Thoracic aorta (tissue), 2 donors: ENCODE data around the gene TOR2A. TPM values are rescaled to one million over a fixed set of nuclear protein-coding genes. Genes with fewer than 3 reads are reported as not detected.

Source experiments
- ATAC-seq: fragments of 150-250 bp; one replicate; pipeline ENCODE4 v1.8.0; 2017; ENCODE audit warnings: low read depth; ENCODE audit not compliant: insufficient number of reproducible peaks, low FRiP score
- DNase-seq: peaks from one replicate; pipeline ENCODE4 v3.0.0-alpha.2; 2020; ENCODE audit warnings: low spot score
- H3K27ac ChIP-seq, 2 donors: fragments of 200-600 bp; sonication (generic); 1 replicate in 1 of 2; 2 replicates in 1 of 2; pipeline ENCODE4 v1.5.1; 2016; ENCODE audit warnings: mild to moderate bottlenecking in 2 of 2, moderate library complexity in 2 of 2
- H3K27me3 ChIP-seq: fragments of 200-600 bp; sonication (generic); replicated peaks from 2 replicates; pipeline ENCODE4 v1.6.0; 2016; ENCODE audit warnings: mild to moderate bottlenecking; ENCODE audit not compliant: insufficient read depth
- H3K36me3 ChIP-seq: fragments of 200-600 bp; sonication (generic); one replicate; pipeline ENCODE4 v1.5.1; 2016
- H3K4me1 ChIP-seq, 2 donors: fragments of 200-600 bp; sonication (generic); 1 replicate in 1 of 2; 2 replicates in 1 of 2; pipeline versions ENCODE4 v1.5.1 to v1.6.0; 2016; ENCODE audit warnings: low read depth in 2 of 2, mild to moderate bottlenecking in 1 of 2; ENCODE audit not compliant: control insufficient read depth in 1 of 2
- H3K4me3 ChIP-seq: fragments of 200-600 bp; sonication (generic); 2 replicates; pipeline ENCODE4 v1.5.1; 2016; ENCODE audit warnings: mild to moderate bottlenecking
- H3K9me3 ChIP-seq: fragments of 200-600 bp; sonication (generic); 2 replicates; pipeline ENCODE4 v1.5.1; 2016
- CTCF ChIP-seq: fragments of 200-600 bp; sonication (generic); IDR thresholded peaks from one replicate; pipeline ENCODE4 v1.5.1; 2019; ENCODE audit warnings: antibody characterized with exemption
- total RNA-seq, 2 donors: library from RNA; depleted of rRNA; stranded (reverse); fragments of >200 nt; gene quantifications; one replicate each; pipeline versions ENCODE4 v1.1.0 to v1.2.3, GENCODE V29; 2016

The TOR2A gene
- total RNA-seq, 2 donors from 2014 or later: 14.5 to 16.9 TPM

- no peaks in the 10 kb centered on the region for H3K27me3 ChIP-seq
- peak overlapping the region in 1 of 2 donors; percentile 44 for H3K27ac ChIP-seq
- peak; percentile 95 for ATAC-seq
- TF ChIP-seq CTCF: no peak
- peaks cover 8% of the 10 kb centered on the region in 2 donors for H3K4me1 ChIP-seq
- H3K9me3 ChIP-seq: no peaks in the 10 kb centered on the region
- peak overlapping the region; percentile 76 for H3K4me3 ChIP-seq
- peak; percentile 96 for DNase-seq
- no peaks in the 10 kb centered on the region for H3K36me3 ChIP-seq
Measured at GRCh38 chr9:127770905-127771569, 35.9 kb upstream of the TOR2A start.

- no peaks in the 10 kb centered on the region for H3K27me3 ChIP-seq
- H3K27ac ChIP-seq: peak overlapping the region in 1 of 2 donors; percentile 44
- no peaks in the 10 kb centered on the region for H3K9me3 ChIP-seq
- no peak for TF ChIP-seq CTCF
- H3K4me3 ChIP-seq: peak overlapping the region; percentile 76
- ATAC-seq (no peak), DNase-seq (no peak)
- no peaks in the 10 kb centered on the region for H3K36me3 ChIP-seq
- peaks cover 8% of the 10 kb centered on the region in 2 donors for H3K4me1 ChIP-seq
Measured at GRCh38 chr9:127770583-127770904, 35.5 kb upstream of the TOR2A start.

GRCh38 chr9:127769929-127770582 is 35.0 kb upstream of the TOR2A start:
- Histone ChIP-seq H3K36me3 (no peaks in the 10 kb centered on the region), H3K4me3 (peak overlapping the region; percentile 76), H3K27ac (peak overlapping the region in 1 of 2 donors; percentile 44), H3K4me1 (peaks cover 8% of the 10 kb centered on the region in 2 donors), H3K27me3 (no peaks in the 10 kb centered on the region), H3K9me3 (no peaks in the 10 kb centered on the region)
- TF ChIP-seq CTCF: no peak
- DNase-seq (no peak), ATAC-seq (no peak)

- H3K36me3 ChIP-seq: no peaks in the 10 kb centered on the region
- H3K27me3 ChIP-seq: no peaks in the 10 kb centered on the region
- peaks cover 8% of the 10 kb centered on the region in 2 donors for H3K4me1 ChIP-seq
- H3K9me3 ChIP-seq: no peaks in the 10 kb centered on the region
- ATAC-seq (no peak), DNase-seq (no peak)
- H3K4me3 ChIP-seq: no peak overlapping the region
- no peak overlapping the region for H3K27ac ChIP-seq
- no peak for TF ChIP-seq CTCF
Measured at GRCh38 chr9:127769101-127769500, 34.0 kb upstream of the TOR2A start.

- no peak overlapping the region for H3K27ac ChIP-seq
- ATAC-seq: no peak
- no peak for TF ChIP-seq CTCF
- no peak for DNase-seq
- no peaks in the 10 kb centered on the region for H3K36me3 ChIP-seq
- H3K4me1 ChIP-seq: peaks cover 8% of the 10 kb centered on the region in 2 donors
- H3K4me3 ChIP-seq: no peak overlapping the region
- no peaks in the 10 kb centered on the region for H3K27me3 ChIP-seq
- H3K9me3 ChIP-seq: no peaks in the 10 kb centered on the region
Measured at GRCh38 chr9:127768698-127769097, 33.6 kb upstream of the TOR2A start.
